Left renal cortex interstitium (tissue), 4 donors: ENCODE data around the gene ELP4. TPM values are rescaled to one million over a fixed set of nuclear protein-coding genes. Genes with fewer than 3 reads are reported as not detected.

ENCODE experiments used
- DNase-seq, 4 donors: peaks; one replicate each; pipeline ENCODE4 v3.0.0-alpha.2; 2013; ENCODE audit warnings: low read depth in 4 of 4, low spot score in 2 of 4, missing footprints in 1 of 4
- polyA plus RNA-seq, 4 donors: library from polyadenylated mRNA; unstranded; fragments of 120-200 nt; gene quantifications; one replicate each; pipeline ENCODE4 v1.2.1, GENCODE V29; 2013; ENCODE audit not compliant: insufficient read length in 4 of 4

The ELP4 gene
- polyA plus RNA-seq, 4 donors = 22.9 to 29.2 (median 25.5) TPM

GRCh38 chr11:31797190-31798056, 287.9 kb downstream of the ELP4 start:
- DNase-seq = no peak

GRCh38 chr11:31798057-31798553, 288.5 kb downstream of the ELP4 start:
- no peak for DNase-seq

GRCh38 chr11:31798554-31799434, 289.2 kb downstream of the ELP4 start:
- DNase-seq = no peak

- DNase-seq = no peak
Observed at GRCh38 chr11:31799435-31800397, 290.1 kb downstream of the ELP4 start.

- no peak for DNase-seq
Observed at GRCh38 chr11:31800398-31801265, 291.1 kb downstream of the ELP4 start.

- DNase-seq = no peak
Observed at GRCh38 chr11:31801298-31801702, 291.7 kb downstream of the ELP4 start.

- DNase-seq = no peak
Observed at GRCh38 chr11:31802000-31802551, 292.5 kb downstream of the ELP4 start.

- DNase-seq = no peak
Observed at GRCh38 chr11:31802609-31802989, 293.0 kb downstream of the ELP4 start.

GRCh38 chr11:31802990-31803812, 293.6 kb downstream of the ELP4 start:
- no peak for DNase-seq

- no peak for DNase-seq
Observed at GRCh38 chr11:31803813-31804311, 294.3 kb downstream of the ELP4 start.

GRCh38 chr11:31804312-31805036, 294.9 kb downstream of the ELP4 start:
- no peak for DNase-seq

GRCh38 chr11:31805037-31805628, 295.6 kb downstream of the ELP4 start:
- DNase-seq = no peak

GRCh38 chr11:31805629-31806185, 296.1 kb downstream of the ELP4 start:
- no peak for DNase-seq

- DNase-seq = no peak
Observed at GRCh38 chr11:31806186-31806927, 296.8 kb downstream of the ELP4 start.

GRCh38 chr11:31806928-31807798, 297.6 kb downstream of the ELP4 start:
- DNase-seq = no peak
